GM19455 (cell line): ENCODE measurements around the gene HRCT1.

Experiments used
- ATAC-seq: cut with Tn5 transposase; IDR thresholded peaks from one replicate; pipeline ENCODE4 v1.9.1; 2021; ENCODE audit not compliant: unreplicated experiment

The HRCT1 gene

DNA sequence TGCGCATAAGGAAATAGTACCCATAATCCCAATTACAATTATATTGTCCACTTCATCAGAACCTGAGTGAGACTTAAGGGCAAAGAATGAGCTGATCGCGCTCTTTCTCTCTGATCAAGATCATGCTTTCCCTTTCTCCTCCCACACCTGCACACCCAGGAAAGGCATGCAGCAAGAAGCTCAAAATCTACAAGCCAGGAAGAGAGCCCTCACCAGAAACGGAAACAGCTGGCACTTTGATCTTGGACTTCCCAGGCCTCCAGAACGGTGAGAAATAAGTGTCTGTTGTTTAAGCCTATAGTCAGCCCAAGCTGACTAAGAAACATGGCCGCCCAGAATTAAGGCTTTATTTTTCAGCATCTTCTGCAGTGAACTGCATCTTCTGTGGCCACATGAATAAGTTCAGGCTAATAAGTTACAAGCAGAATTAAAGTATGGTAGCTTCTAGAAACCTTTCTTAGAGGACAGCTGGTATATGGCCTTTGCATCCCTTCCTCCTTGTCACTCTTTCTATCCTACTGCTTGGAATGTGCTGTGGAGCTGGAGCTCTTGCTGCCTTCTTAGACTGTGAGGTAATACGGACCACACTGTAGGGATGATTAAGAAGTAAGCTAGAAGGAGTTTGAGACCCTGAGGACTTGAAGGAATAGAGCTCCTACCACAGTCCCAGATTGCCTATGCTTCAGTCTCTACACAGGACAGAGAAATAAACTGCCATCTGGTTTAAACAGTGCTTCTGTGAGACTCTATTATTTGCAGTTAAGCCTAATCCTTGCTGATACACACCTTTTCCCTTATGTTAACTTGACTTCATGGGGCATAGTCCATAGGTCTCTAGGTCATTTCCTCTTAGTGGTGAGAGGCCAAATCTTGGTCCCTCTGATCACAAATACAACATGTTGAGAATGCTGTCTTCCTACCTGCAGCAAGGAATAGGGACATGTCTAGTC is 34.7 kb downstream of the HRCT1 start:
- ATAC-seq: no peak

DNA sequence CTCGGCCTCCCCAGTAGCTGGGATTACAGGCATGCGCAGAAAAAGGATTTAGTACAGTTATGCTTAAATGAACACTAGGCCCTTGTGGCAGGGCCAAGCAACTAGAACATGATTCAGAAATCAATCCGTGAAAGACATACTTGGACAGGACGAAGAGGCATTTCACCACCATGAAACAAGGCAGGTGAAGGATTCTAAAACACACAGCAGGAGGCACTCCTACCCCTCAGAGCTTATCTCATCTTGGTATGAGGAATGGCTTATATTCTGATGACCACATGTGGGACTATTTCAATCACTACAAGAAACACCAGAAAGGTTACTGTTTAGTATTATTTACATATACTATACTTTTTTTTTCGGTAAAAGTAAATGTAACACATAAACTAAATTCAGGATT is 36.3 kb downstream of the HRCT1 start:
- ATAC-seq: no peak

DNA sequence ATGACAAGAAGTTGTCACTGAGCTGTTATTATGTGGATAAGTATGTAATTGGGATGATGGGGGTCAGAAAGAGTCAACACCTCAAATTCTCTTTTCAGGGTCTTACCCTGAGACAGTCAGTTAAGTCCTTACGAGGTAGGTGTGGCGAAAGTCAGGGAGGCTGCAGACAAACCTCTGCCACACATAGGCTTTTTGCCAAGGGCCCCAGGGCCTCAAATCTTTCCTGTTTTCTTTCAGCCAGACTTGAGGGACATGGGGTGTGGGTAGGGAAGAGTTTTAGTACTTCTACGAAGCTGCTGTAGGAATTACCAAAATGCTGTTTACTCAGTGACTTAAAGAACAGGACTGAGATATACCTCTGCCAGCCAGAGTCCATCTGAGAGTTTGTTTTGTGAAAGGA is 38.2 kb downstream of the HRCT1 start:
- ATAC-seq: no peak

DNA sequence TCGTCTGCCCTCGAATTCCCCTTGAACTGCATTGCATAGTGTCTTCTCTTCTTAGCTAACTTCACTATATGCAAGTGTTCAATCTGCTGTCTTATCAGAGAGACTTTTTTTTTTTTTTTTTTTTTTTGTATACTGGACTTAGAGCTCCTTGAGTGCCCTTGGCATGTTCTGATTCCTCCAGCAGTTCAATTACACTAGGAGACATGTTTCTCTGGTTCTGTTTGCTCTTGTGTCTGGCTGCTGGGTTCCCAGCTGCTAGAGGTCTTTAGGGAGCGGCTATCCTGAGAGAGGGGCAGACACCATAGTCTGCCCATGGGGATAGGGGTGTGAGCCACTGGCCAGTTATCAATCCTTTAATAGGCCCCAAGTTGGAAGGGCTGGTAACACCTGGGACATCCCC is 38.8 kb downstream of the HRCT1 start:
- no peak for ATAC-seq

DNA sequence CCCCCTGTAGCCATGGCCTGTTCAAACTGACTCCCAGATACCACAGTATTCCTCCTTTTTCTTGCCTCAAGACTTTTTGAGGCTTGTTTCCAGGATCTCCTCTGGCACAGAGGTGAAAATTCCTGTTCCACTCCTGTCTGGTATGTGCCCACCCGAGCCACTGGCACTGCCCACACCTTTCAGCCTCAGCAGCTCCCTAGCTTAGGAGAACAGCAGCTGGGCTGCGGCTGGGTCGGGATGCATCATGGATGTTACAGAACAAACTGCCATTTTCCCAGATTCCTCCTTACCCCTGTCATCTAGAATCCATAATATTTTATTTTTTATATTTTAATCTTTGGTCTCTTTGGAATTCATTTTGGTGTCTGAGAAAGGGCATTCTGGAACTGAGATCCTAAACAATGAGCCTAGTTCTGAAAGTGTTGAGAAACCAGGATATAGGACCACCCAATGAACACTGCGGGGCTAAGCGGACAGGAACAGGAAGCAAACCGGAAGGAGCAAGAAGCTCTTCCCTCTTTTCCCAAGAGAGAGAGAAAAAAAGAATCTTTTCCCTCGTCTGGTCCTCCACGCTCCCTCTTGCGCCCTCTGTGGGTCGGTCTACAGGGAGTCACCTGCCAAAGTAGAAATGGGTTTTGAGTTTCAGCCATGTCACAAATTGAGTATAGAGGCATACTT is 39.5 kb downstream of the HRCT1 start:
- no peak for ATAC-seq

DNA sequence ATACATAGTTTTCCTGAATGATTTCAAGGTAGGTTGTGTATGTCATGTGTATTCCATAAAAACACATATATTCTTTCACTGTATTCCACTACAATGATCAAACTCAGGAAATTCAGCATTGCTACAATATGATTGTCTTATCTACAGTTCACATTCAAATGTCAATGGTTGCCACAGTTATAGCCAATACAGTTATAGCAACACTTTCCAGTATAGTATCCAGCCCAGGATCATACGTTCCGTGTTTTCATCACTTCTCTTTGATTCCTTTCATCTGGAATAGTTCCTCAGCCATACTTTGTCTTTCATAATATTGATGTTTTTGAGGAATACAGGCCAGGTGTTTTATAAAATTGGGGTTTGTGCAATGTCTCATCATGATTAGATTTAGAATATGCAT is 42.4 kb downstream of the HRCT1 start:
- no peak for ATAC-seq

DNA sequence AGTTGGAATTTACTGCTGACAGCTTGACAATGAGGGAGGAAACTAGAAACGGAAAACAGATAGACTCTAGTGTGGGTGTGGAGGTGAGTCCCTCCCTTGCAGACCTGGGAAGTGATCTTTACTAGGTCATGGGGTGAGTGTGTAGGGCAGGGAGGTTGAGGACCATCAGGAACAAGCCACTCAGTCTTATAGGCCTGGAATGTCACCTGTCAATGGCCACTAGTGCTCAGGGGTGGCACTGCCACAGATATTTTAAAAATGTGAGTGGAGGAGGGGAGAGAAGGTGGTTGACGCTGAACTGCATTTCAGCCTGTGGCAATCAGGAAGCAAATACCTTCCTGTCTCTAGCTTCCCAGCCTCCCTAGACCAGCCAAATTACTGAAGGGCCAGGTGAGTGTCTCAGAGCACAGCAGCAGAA is 42.9 kb downstream of the HRCT1 start:
- ATAC-seq: no peak

DNA sequence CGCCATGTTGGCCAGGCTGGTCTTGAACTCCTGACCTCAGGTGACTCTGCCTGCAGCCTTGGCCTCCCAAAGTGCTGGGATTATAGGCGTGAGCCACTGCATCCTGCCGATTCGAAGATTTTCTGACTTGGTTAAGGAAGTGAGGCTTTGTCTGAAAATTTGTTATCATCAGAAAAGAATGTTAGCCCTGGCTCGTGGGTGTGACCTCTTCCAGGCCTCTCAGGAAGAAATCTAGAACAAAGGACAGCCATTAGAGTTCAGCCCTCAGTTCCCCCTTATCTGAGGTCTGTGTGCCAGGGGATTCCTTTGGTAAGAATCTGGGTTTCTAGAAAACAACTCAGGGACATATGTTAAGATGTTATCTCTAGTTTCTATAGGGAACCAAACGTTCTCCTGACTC is 45.7 kb downstream of the HRCT1 start:
- no peak for ATAC-seq

DNA sequence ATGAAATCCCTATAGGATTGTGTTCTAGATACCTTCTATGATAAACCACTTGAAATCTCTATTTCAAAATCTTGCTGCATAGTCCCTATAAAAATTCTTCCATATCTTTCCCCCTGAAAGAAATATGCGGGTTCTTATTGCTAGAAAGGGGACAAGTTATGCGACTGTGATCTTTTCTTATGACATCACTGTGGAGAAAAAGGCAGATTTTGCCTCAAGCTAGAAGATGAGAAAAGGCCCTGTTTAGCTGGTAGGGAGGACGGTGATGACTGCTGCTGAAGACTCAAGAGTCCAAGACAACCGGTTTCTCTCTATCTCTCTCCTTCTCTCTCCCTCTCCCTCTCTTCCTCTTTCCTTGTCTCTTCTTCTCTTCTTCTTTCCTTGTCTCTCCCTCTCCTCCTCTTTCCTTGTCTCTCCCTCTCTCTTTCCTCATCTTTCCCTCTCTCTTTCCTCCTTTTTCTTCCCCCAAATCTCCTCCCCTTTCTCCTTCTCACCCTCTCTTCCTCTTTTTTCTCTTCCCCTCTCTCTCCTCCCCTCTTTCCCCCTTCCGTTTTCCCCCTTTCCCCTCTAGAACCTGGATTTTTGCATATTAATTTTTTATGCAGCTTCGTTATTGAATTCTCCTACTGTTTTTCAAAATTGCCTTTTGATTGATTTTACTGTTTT is 46.7 kb downstream of the HRCT1 start:
- ATAC-seq: no peak

DNA sequence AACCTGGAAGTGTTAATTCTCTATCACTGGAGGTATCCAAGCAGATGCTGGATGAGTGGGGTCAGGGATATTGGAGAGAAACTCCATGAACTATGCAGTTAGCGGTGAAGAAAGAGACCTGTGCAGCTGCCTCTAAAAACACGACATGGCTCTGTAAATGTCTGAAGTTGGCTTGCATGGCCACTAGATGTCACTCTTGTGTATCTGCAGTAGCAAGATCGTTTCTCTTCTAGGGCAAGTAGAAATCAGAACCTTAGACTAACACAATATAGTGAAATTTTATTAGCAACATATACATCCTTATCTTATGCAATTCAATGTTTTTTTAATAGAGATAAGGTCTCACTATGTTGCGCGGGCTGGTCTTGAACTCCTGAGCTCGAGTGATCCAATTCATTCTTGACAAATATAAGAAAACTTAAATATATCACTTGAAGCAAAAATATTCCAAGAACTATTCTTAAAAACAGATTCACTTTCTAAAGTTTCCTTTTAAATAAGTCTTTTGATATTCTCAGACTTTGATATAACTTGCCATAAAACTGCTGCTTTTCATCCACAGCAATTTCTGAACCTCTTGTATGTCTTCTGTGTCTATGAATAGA is 49.0 kb downstream of the HRCT1 start:
- no peak for ATAC-seq

DNA sequence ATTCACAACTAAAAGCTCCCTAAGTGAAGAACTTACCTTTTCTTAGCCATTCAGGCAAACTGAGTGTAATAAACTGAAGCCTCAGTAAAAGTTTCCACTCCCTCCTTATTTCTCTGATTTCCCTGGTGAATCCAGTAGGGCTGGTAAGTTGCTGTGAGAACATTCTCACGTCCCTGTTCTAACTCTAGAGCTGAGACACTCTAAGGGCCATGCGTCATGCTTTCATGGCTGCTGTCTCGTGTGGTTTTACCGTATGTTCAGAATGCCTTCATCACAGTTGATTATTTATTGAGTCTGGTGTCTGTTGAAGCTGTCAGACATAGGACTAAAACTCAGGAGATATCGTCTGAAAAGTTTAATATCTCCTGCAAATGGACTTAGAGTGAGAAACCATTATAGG is 50.6 kb downstream of the HRCT1 start:
- ATAC-seq: no peak
